Measurements from ENCODE around the gene IL12RB1. TPM values are rescaled to one million over a fixed set of nuclear protein-coding genes. Genes with fewer than 3 reads are reported as not detected.

Gene IL12RB1
- total and polyA plus RNA-seq, 2 of the 13 experiments (the other 11 are each of a cell fraction or from before 2014, with no cell fraction given): 0.03 to 0.04 TPM

GRCh38 chr19:18117692-18118378 is 31.1 kb upstream of the IL12RB1 start (continued):
- no peak for TF ChIP-seq SP2 (CRISPR knock-in tag; IDR thresholded peaks at IDR 0.05)
- no peak for TF ChIP-seq ZNF446 (CRISPR knock-in tag; IDR thresholded peaks at IDR 0.05)
- TF ChIP-seq KLF6 (CRISPR knock-in tag; IDR thresholded peaks at IDR 0.05): peak; percentile 26; the same call in 1 of the 2 replicates
- 0 out of 2 replicates have a peak, but pooled peaks have one; percentile 28 for TF ChIP-seq MYC (CRISPR knock-in tag; IDR thresholded peaks at IDR 0.05; ENCODE audit: borderline replicate concordance)
- no peak for TF ChIP-seq ZNF564 (CRISPR knock-in tag; IDR thresholded peaks at IDR 0.05)
- TF ChIP-seq ZNF646 (CRISPR knock-in tag; IDR thresholded peaks at IDR 0.05): no peak
- no peak for TF ChIP-seq MEF2D (CRISPR knock-in tag; IDR thresholded peaks at IDR 0.05)
- TF ChIP-seq, protein P1, sequence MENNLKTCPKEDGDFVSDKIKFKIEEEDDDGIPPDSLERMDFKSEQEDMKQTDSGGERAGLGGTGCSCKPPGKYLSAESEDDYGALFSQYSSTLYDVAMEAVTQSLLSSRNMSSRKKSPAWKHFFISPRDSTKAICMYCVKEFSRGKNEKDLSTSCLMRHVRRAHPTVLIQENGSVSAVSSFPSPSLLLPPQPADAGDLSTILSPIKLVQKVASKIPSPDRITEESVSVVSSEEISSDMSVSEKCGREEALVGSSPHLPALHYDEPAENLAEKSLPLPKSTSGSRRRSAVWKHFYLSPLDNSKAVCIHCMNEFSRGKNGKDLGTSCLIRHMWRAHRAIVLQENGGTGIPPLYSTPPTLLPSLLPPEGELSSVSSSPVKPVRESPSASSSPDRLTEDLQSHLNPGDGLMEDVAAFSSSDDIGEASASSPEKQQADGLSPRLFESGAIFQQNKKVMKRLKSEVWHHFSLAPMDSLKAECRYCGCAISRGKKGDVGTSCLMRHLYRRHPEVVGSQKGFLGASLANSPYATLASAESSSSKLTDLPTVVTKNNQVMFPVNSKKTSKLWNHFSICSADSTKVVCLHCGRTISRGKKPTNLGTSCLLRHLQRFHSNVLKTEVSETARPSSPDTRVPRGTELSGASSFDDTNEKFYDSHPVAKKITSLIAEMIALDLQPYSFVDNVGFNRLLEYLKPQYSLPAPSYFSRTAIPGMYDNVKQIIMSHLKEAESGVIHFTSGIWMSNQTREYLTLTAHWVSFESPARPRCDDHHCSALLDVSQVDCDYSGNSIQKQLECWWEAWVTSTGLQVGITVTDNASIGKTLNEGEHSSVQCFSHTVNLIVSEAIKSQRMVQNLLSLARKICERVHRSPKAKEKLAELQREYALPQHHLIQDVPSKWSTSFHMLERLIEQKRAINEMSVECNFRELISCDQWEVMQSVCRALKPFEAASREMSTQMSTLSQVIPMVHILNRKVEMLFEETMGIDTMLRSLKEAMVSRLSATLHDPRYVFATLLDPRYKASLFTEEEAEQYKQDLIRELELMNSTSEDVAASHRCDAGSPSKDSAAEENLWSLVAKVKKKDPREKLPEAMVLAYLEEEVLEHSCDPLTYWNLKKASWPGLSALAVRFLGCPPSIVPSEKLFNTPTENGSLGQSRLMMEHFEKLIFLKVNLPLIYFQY (CRISPR knock-in tag; IDR thresholded peaks at IDR 0.05; ENCODE audit: borderline replicate concordance): no peak
- no peak for TF ChIP-seq DMTF1 (CRISPR knock-in tag; IDR thresholded peaks at IDR 0.05)
- TF ChIP-seq NFKBIZ (CRISPR knock-in tag; IDR thresholded peaks at IDR 0.05): no peak
- TF ChIP-seq NFATC3 (CRISPR knock-in tag; IDR thresholded peaks at IDR 0.05): no peak
- TF ChIP-seq ZNF232 (CRISPR knock-in tag; IDR thresholded peaks at IDR 0.05; ENCODE audit: borderline replicate concordance): no peak
- TF ChIP-seq ATF7 (IDR thresholded peaks at IDR 0.05): no peak
- TF ChIP-seq ATF7 (CRISPR knock-in tag; IDR thresholded peaks at IDR 0.05): no peak
- no peak for TF ChIP-seq NKX3-1 (CRISPR knock-in tag; IDR thresholded peaks at IDR 0.05)
- TF ChIP-seq, protein P2, sequence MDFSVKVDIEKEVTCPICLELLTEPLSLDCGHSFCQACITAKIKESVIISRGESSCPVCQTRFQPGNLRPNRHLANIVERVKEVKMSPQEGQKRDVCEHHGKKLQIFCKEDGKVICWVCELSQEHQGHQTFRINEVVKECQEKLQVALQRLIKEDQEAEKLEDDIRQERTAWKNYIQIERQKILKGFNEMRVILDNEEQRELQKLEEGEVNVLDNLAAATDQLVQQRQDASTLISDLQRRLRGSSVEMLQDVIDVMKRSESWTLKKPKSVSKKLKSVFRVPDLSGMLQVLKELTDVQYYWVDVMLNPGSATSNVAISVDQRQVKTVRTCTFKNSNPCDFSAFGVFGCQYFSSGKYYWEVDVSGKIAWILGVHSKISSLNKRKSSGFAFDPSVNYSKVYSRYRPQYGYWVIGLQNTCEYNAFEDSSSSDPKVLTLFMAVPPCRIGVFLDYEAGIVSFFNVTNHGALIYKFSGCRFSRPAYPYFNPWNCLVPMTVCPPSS (IDR thresholded peaks at IDR 0.05): no peak
- no peak for TF ChIP-seq ZNF7 (CRISPR knock-in tag; IDR thresholded peaks at IDR 0.05)
